ENCODE measurements around the gene CENPF. TPM values are rescaled to one million over a fixed set of nuclear protein-coding genes. Genes with fewer than 3 reads are reported as not detected.

CENPF gene
- total RNA-seq, 4 donors from 2014 or later, result 5.0 to 7.8 (median 5.9) TPM

DNA sequence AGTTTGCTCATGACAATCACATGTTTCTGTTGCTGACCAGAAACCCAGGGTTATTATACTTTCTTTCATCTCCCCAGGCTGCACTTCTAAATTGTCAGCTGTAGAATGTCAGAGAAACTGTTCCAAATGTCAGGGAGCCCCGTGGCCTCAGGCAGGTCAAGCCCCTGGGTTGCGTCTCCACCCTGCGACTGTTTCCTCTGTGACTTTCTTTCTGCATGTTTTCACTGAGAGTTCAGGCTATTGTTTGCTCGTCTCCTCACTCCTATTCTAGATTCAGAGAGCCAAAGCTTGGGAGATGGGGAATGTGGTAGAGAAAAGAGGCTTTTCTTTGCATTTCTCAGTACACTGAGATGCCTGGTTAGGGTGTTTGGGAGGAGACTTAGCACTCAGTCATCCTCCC lies 97.4 kb downstream of the CENPF start:
- WGBS, result 34% methylated on average over 4 of the region's 4 CpGs
- Histone ChIP-seq H3K4me3 (no peak overlapping the region), H3K9me3 (no peaks in the 10 kb centered on the region), H3K27ac (no peak overlapping the region), H3K27me3 (no peaks in the 10 kb centered on the region), H3K4me1 (no peaks in the 10 kb centered on the region), H3K36me3 (no peaks in the 10 kb centered on the region)
- DNase-seq (ENCODE audit: low spot score in 2 of 2), result no peak
- no peak for TF ChIP-seq POLR2A (IDR thresholded peaks at IDR 0.05)

DNA sequence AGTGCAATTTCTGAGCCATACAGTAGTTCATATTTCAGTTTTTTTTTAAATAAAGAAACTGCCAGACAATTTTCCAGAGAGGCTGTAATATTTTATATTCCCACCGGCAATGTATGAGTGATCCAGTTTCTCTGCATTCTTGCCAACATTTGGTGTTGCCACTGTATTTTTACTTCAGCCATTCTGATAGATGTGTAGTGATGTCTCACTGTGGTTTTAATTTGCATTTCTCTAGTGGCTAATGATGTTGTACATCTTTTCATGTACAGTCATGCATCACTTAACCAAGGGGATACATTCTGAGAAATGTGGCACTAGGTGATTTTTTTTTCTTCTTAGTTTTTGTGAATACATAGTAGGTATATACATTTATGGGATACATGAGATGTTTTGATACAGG lies 99.6 kb downstream of the CENPF start:
- DNase-seq (ENCODE audit: low spot score in 2 of 2), result no peak
- Histone ChIP-seq H3K4me3 (no peak overlapping the region), H3K27ac (no peak overlapping the region), H3K27me3 (no peaks in the 10 kb centered on the region), H3K4me1 (no peaks in the 10 kb centered on the region), H3K36me3 (no peaks in the 10 kb centered on the region), H3K9me3 (no peaks in the 10 kb centered on the region)
- 60% methylated on average over 1 of the region's 1 CpG for WGBS
- TF ChIP-seq POLR2AphosphoS5 (IDR thresholded peaks at IDR 0.05) (no peak), POLR2A (IDR thresholded peaks at IDR 0.05) (no peak), EP300 (IDR thresholded peaks at IDR 0.05) (no peak)
- TF ChIP-seq, protein P1, sequence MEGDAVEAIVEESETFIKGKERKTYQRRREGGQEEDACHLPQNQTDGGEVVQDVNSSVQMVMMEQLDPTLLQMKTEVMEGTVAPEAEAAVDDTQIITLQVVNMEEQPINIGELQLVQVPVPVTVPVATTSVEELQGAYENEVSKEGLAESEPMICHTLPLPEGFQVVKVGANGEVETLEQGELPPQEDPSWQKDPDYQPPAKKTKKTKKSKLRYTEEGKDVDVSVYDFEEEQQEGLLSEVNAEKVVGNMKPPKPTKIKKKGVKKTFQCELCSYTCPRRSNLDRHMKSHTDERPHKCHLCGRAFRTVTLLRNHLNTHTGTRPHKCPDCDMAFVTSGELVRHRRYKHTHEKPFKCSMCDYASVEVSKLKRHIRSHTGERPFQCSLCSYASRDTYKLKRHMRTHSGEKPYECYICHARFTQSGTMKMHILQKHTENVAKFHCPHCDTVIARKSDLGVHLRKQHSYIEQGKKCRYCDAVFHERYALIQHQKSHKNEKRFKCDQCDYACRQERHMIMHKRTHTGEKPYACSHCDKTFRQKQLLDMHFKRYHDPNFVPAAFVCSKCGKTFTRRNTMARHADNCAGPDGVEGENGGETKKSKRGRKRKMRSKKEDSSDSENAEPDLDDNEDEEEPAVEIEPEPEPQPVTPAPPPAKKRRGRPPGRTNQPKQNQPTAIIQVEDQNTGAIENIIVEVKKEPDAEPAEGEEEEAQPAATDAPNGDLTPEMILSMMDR (IDR thresholded peaks at IDR 0.05), result no peak

DNA sequence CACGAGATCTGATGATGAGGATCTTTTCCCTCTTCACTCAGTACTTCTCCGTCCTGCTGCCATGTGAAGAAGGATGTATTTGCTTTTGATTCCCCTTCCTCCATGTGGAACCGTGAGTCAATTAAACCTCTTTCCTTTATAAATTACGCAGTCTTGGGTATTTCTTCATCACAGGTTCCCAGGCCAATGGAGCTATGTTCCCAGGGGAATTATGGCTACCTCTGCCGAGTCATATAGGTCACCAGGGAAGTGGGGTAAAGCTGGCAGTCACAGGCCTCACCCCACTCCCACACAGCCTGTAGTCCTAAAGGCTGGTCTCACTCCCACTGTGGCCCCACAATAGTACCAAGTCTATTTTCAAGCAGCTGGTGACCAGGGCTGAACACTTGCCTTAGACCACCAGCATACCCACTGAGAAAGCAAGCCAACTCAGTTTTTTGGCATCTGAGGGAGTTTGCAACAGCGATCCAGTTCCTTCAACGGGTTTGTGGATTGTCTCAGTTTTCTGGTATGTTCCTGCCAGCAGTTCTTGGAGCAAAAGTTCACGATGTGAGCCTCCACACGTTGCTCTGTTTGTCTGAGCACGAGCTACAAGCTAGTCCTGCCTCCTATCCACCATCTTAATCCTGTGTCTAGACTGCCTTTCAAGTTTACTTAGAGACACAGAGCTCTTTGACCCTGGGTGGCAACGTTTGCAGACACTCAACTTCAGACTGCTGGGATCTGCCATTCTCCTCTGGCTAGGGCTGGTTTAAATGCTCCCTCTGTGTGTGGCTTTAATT lies 104.5 kb downstream of the CENPF start:
- Histone ChIP-seq H3K4me3 (no peak overlapping the region), H3K9me3 (no peaks in the 10 kb centered on the region), H3K4me1 (no peaks in the 10 kb centered on the region), H3K27me3 (no peaks in the 10 kb centered on the region), H3K27ac (no peak overlapping the region), H3K36me3 (no peaks in the 10 kb centered on the region)
- DNase-seq (ENCODE audit: low spot score in 2 of 2), result no peak
- WGBS, result 66% methylated on average over 11 of the region's 11 CpGs
- TF ChIP-seq POLR2AphosphoS5 (IDR thresholded peaks at IDR 0.05), result no peak
- no peak for TF ChIP-seq POLR2A (IDR thresholded peaks at IDR 0.05)
- TF ChIP-seq, protein P1 (IDR thresholded peaks at IDR 0.05), result no peak
- TF ChIP-seq EP300 (IDR thresholded peaks at IDR 0.05), result no peak

DNA sequence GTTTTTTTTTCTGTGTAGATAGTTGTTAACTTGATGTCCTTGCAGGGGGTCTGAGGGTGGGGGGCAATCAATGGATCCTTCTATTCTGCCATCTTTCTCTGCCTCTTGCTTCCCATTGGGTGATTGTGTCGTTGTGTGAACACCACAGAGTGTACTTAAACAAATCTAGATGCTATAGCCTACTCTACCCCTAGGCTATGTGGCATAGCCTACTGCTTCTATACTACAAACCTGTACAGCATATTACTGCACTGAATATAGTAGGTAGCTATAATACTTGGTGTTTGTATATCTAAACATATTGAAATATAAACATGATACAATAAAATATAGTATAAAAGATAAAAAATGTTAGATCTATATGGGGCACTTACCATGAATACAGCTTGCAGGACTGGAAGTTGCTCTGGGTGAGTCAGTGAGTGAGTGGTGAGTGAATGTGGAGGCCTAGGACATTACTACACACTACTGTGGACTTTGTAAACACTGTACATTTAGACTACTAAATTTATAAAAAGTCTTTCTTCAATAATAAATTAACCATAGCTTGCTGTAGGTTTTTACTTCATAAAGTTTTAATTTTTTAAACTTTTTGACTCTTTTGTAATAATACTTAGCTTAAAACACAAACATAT lies 105.4 kb downstream of the CENPF start:
- Histone ChIP-seq H3K36me3 (no peaks in the 10 kb centered on the region), H3K9me3 (no peaks in the 10 kb centered on the region), H3K27ac (no peak overlapping the region), H3K4me3 (no peak overlapping the region), H3K4me1 (no peaks in the 10 kb centered on the region), H3K27me3 (no peaks in the 10 kb centered on the region)
- DNase-seq (ENCODE audit: low spot score in 2 of 2), result no peak
- WGBS, result 37% methylated on average over 1 of the region's 1 CpG
- TF ChIP-seq, protein P1 (IDR thresholded peaks at IDR 0.05), result no peak
- TF ChIP-seq EP300 (IDR thresholded peaks at IDR 0.05), result no peak
- no peak for TF ChIP-seq POLR2A (IDR thresholded peaks at IDR 0.05)
- no peak for TF ChIP-seq POLR2AphosphoS5 (IDR thresholded peaks at IDR 0.05)

DNA sequence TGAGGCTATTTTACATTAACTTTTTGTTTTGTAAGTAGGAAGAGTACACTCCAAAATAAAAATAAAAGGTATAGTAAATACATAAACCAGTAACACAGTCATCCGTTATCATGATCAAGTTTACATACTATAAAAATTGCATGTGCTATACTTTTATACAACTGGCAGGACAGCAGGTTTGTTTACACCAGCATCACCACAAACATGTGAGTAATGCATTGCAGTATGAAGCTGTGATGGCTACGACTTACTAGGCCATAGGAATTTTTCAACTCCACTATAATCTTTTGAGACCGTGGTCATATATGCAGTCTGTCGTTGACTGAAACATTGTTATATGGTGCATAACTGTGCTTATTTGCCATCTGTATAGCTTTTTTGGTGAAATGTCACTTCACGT lies 106.2 kb downstream of the CENPF start:
- H3K36me3 ChIP-seq, result no peaks in the 10 kb centered on the region
- no peaks in the 10 kb centered on the region for H3K4me1 ChIP-seq
- WGBS, result 87% methylated on average over 5 of the region's 5 CpGs
- H3K27ac ChIP-seq, result no peak overlapping the region
- no peak for DNase-seq (ENCODE audit: low spot score in 2 of 2)
- H3K27me3 ChIP-seq, result no peaks in the 10 kb centered on the region
- H3K9me3 ChIP-seq, result no peaks in the 10 kb centered on the region
- H3K4me3 ChIP-seq, result no peak overlapping the region
- TF ChIP-seq EP300 (IDR thresholded peaks at IDR 0.05), result no peak
- no peak for TF ChIP-seq POLR2A (IDR thresholded peaks at IDR 0.05)
- TF ChIP-seq POLR2AphosphoS5 (IDR thresholded peaks at IDR 0.05), result no peak
- TF ChIP-seq, protein P1 (IDR thresholded peaks at IDR 0.05), result no peak

Data from suprapubic skin (tissue), 4 donors.